ENCODE results near the gene MATK. TPM values are rescaled to one million over a fixed set of nuclear protein-coding genes. Genes with fewer than 3 reads are reported as not detected.

The MATK gene
- total RNA-seq, 8 experiments from 2014 or later = 0.29 to 1.8 (median 1.0) TPM

DNA sequence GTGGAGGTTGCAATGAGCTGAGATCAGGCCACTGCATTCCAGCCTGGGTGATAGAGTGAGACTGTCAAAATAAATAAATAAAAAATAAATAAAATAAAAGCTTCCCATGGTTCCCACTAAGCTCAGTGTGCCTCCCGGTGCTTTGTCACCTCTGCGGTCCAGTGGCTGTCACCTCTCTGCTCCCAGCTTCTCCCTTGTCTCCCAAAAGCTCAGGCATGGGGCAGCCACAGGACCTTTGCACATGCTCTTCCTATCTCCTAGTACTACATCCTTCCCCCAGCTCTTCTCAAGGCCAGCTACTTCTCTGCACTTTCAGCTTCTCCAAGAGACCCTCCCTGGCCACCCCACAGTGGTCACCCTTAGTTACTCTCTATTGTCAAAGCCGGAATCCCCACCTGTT lies 7.6 kb upstream of the MATK start:
- in situ Hi-C loops (cut with MboI; ENCODE audit: low pct_unique_long_range_greater_than_20kb in 2 of 9, low sequenced_read_pairs in 9 of 9, unreplicated experiment in 9 of 9) = no loop called here
- 40 to 95% (median 83%) methylated on average over 1 to 3 of the region's 3 CpGs; no CpG with 5 or more reads in 3 of the 10 experiments for WGBS, 10 experiments
- no peak for ATAC-seq (replicated peaks in 6 of 8)

DNA sequence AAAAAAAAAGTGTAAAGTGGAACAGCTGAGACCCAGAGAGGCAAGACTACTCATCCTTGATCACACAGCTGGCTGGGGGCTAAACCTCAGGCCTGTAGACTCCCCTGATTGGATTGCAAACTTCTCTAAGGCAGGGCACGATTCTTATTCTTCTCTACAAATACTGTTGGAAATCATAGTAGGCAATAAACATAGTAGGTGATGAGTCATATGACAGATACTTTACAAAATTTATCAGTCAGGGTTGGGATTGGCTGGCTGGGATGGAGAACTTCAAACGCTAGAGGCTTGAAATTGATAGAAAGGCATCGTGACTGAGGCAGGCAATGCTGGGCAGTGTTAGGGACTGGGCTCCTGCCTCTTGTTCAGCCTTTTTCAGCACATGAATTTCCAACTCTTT lies 5.9 kb upstream of the MATK start:
- no peak overlapping the region for H3K4me3 ChIP-seq
- no peaks in the 10 kb centered on the region for H3K4me1 ChIP-seq (replicated peaks in 1 of 2)
- H3K27ac ChIP-seq = no peak overlapping the region
- no peak for ATAC-seq (replicated peaks in 6 of 8)
- in situ Hi-C loops (cut with MboI; ENCODE audit: low pct_unique_long_range_greater_than_20kb in 2 of 9, low sequenced_read_pairs in 9 of 9, unreplicated experiment in 9 of 9) = no loop called here
- 0 to 90% (median 37%) methylated on average over 1 to 2 of the region's 3 CpGs; no CpG with 5 or more reads in 2 of the 10 experiments for WGBS, 10 experiments

More for the DNA sequence above, 7.6 kb upstream of the MATK start:
- no peaks in the 10 kb centered on the region for H3K4me1 ChIP-seq (replicated peaks in 1 of 2)
- H3K4me3 ChIP-seq = no peak overlapping the region
- no peak overlapping the region for H3K27ac ChIP-seq

DNA sequence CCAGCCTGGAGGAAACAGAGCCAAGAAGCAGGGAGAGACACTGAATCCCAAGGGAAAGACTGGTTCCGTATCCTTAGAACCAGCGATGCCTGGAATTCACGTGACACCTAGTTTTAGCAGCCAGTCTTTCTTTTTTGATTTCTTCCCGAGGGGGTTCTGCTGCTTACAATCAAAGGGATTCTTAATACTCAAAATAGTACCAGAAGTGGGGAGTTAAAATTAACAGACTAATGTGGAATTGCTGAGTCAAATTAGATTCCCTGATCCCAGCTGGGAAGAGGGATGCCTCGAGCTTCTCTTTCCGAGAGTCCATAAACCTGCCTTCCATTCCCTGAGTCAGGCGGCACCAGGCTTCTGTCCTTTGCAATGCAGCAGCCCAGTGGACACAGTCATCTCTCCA lies 4.8 kb upstream of the MATK start:
- Histone ChIP-seq H3K4me1 (replicated peaks in 1 of 2) (no peaks in the 10 kb centered on the region), H3K4me3 (no peak overlapping the region), H3K27ac (no peak overlapping the region)
- in situ Hi-C loops (cut with MboI; ENCODE audit: low pct_unique_long_range_greater_than_20kb in 2 of 9, low sequenced_read_pairs in 9 of 9, unreplicated experiment in 9 of 9) = no loop called here
- WGBS, 10 experiments = 20 to 100% (median 74%) methylated on average over 1 to 6 of the region's 7 CpGs; no CpG with 5 or more reads in 1 of the 10 experiments
- ATAC-seq (replicated peaks in 6 of 8) = no peak

DNA sequence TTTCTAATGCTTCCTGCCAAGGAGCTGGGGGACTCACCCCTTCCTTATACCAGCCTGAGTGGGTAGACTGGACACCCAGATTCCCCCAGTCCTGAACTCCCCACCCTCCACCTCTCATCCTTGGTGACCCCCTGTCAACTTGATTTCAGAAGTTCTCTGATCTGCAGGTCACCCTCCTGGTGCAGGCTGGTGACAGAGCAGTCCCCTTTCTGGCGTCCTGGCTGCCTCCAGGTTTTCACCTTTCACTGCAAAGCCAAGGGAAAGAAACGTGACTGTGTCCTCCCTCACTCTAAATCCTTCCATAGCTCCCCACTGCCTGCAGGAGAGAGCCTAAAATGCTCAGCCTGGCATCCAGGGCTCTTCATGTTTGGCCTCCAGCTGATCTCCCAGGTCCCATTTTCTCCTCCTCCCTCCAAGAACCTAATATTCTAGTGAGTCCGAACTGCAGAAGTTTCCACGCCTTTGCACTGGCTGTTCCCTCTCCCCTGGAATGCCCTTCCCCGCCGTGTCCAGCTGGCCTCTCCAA lies 4.1 kb upstream of the MATK start:
- 41 to 69% (median 53%) methylated on average over 3 to 6 of the region's 6 CpGs; no CpG with 5 or more reads in 6 of the 10 experiments for WGBS, 10 experiments
- in situ Hi-C loops (cut with MboI; ENCODE audit: low pct_unique_long_range_greater_than_20kb in 2 of 9, low sequenced_read_pairs in 9 of 9, unreplicated experiment in 9 of 9) = no loop called here
- ATAC-seq (replicated peaks in 6 of 8) = no peak
- H3K4me1 ChIP-seq (replicated peaks in 1 of 2) = no peaks in the 10 kb centered on the region
- H3K4me3 ChIP-seq = no peak overlapping the region
- no peak overlapping the region for H3K27ac ChIP-seq

DNA sequence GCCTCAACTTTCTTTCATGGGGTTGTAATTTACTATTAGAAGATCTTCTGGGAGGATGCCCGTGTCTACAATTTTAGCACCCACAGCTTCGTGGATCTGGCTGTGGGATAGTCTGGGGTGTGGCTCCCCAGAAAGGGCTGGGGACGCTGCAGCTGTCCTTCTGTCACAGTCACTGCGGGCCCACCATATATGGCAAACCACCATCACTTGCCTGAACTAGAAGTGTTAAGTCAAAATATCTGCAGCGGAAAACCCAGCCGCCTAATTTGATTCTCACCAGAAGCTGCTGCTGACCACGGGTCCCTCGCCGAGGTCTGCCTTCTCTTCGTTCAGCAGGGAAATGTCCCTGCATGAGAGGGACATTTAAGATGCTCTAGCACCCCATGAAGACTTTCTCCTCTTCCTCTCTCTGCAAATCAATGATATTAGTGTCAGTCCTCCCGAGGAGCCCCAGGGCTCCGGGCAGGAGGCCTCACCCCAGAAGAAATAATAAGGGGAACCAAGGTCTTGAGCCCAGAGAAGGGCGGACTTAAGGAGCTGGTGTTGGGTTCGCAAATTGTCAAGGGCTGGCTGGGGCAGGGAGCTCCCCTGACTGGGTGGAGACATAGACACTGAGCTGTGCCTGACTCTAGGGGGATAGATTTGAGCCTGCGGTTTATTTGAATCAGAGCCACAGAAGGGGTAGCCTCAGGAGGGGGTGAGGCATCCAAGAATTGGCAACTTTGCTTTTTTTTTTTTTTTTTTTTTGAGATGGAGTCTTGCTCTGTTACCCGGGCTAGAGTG lies 3.0 kb upstream of the MATK start:
- H3K4me3 ChIP-seq = no peak overlapping the region
- H3K4me1 ChIP-seq (replicated peaks in 1 of 2) = no peaks in the 10 kb centered on the region
- in situ Hi-C loops (cut with MboI; ENCODE audit: low pct_unique_long_range_greater_than_20kb in 2 of 9, low sequenced_read_pairs in 9 of 9, unreplicated experiment in 9 of 9) = no loop called here
- no peak for ATAC-seq (replicated peaks in 6 of 8)
- no peak overlapping the region for H3K27ac ChIP-seq
- 26 to 61% (median 43%) methylated on average over 3 to 11 of the region's 16 CpGs; no CpG with 5 or more reads in 3 of the 10 experiments for WGBS, 10 experiments

DNA sequence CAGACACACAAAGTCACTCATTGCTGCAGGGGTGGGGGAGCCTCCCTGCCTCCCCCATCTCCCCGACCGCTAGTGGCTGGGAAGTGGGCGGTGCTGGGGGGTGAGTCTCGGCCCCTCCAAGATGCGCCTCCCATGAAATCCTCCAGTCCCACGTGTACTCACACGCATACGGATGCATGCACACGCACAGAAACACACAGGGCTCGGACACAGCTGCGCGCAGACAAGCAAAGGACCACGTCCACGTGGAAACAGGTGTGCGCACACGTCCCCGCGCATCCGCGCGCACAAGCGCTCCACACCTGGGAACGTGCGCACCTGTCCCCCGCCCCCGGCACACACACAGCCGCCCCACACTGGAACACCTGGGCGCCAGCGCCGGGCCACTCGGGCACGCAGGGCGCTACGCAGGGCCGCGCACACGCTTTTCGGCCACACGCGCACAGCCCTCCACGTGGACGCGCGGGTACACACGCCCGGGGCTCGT lies 687 bp downstream of the MATK start:
- WGBS, 10 experiments = 0 to 16% methylated on average over 3 to 6 of the region's 47 CpGs; no CpG with 5 or more reads in 8 of the 10 experiments
- H3K4me3 ChIP-seq = peak overlapping the region; percentile 44 to 61 (median 51)
- H3K27ac ChIP-seq = no peak overlapping the region
- in situ Hi-C loops (cut with MboI; ENCODE audit: low pct_unique_long_range_greater_than_20kb in 2 of 9, low sequenced_read_pairs in 9 of 9, unreplicated experiment in 9 of 9) = no loop called here
- no peaks in the 10 kb centered on the region for H3K4me1 ChIP-seq (replicated peaks in 1 of 2)
- ATAC-seq (replicated peaks in 6 of 8) = peak in 7 of 8 experiments; percentile 15 to 40 (median 27)

DNA sequence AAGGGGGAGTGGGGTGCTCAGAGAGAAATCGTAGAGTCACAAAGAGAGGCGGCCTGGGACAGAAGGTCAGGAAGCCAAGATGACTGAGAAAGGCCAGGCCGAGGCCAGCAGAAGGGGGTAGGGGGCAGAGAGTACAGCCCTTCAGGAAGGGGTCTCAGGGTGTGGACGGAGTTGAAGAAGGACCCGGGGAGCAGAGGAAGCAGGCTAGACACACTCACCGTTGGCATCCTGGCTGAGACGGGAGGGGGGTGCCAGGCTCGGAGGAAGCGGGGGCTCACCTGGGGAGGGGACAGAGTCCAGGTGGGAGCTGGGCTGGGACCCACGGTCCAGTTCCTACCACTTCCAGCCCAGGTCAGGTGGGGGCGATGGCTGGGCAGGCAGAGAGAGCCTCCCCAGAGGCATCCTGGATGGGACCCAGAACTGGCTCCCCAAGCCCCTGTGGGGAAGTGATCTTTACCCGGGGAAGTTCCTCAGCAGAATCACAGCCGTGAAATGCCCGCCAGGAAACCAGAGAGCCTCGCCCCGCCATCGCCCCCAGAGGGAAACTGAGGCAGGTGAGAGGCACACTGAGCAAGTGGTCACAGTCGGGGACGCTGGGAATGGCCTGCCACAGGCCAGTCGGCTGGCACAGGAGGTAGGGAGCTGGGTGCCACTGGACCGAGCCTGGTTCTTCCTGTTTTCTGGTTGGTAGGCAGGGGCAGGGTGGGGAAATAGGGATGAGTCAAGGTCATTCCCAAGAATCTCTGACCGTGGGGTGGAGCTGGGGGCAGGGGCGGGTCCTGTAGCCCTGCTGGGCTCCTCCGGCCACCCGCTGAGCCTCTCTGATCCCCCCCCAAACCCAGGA lies 1.4 kb downstream of the MATK start:
- H3K4me1 ChIP-seq (replicated peaks in 1 of 2) = no peaks in the 10 kb centered on the region
- in situ Hi-C loops (cut with MboI; ENCODE audit: low pct_unique_long_range_greater_than_20kb in 2 of 9, low sequenced_read_pairs in 9 of 9, unreplicated experiment in 9 of 9) = no loop called here
- no peak overlapping the region for H3K27ac ChIP-seq
- peak overlapping the region in 1 of 5 donors; percentile 51 for H3K4me3 ChIP-seq
- ATAC-seq (replicated peaks in 6 of 8) = peak in 5 of 8 experiments; percentile 2 to 48 (median 8)
- 33 to 100% methylated on average over 1 of the region's 25 CpGs; no CpG with 5 or more reads in 8 of the 10 experiments for whole genome bisulfite sequencing, 10 experiments

DNA sequence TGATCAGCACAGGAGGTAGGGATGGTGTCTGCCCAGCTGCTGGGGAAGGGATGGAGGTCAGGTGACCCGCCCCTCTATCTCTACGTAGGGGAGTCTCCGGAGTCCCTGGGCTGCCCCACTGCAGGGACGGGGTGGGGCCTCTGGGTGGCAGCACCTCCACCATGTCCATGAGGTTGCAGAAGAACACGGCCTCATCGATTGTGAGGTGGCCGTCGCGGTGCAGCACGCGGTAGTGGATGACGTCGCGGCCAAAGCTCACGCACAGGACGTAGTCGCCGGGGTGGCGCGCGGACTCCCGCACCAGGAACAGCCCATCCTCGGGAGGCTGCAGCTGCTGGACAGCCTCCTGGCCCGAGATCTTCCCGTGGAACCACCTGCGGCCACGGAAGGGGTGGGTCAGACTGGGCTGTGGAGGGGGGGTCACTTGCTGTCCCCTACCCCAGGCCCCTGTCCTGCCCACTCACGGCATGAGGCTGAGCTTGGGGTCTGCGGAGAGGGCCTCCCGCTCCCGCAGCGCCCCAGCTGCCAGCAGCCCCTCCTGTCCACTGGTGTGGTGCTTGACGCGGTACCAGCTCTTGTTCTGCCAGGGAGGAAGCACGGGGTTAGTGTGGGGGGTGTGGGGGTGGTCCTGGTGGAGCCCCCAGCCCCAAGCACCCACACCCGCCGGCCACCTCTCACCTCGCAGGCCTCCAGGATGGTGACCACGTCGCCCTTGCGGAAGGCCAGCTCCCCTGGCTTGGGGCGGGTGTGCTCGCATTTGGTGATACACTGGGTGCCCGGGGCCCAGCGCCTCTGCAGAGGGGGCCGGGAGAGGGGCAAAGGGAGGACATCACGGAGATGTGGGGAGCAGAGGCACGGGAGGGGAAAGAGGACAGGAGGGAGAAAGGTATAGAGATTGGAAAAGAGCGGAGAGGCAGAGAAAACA lies 2.3 kb downstream of the MATK start:
- Histone ChIP-seq H3K4me1 (replicated peaks in 1 of 2) (no peaks in the 10 kb centered on the region), H3K27ac (peak overlapping the region in 1 of 2 donors; percentile 26), H3K4me3 (peak overlapping the region in 1 of 5 donors; percentile 51)
- in situ Hi-C loops (cut with MboI; ENCODE audit: low pct_unique_long_range_greater_than_20kb in 2 of 9, low sequenced_read_pairs in 9 of 9, unreplicated experiment in 9 of 9) = no loop called here
- 25 to 74% methylated on average over 4 to 7 of the region's 49 CpGs; no CpG with 5 or more reads in 8 of the 10 experiments for WGBS, 10 experiments
- peak in 4 of 8 experiments; percentile 21 to 62 (median 50) for ATAC-seq (replicated peaks in 6 of 8)

DNA sequence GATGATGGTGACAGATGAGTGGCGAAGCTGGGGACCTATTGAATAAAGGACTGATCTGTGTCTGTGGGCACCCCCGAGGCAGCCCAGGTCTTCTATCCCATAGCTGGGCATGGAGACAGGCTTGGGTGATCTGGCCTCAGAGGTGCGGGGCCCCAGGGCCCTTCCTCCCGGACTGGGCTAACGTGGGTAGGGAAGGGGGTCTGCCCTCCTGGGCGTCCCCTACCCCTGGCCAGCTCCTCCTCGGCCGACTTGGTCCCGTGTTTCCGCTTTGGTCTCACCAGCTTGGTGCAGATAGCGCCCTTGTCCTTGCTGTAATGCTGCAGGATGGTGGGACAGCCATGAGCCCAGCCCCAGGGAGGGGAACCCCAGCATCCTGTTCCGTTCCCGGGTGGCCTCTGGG lies 3.3 kb downstream of the MATK start:
- Histone ChIP-seq H3K27ac (no peak overlapping the region), H3K4me1 (replicated peaks in 1 of 2) (no peaks in the 10 kb centered on the region), H3K4me3 (no peak overlapping the region)
- 77% methylated on average over 11 of the region's 13 CpGs; no CpG with 5 or more reads in 9 of the 10 experiments for WGBS, 10 experiments
- in situ Hi-C loops (cut with MboI; ENCODE audit: low pct_unique_long_range_greater_than_20kb in 2 of 9, low sequenced_read_pairs in 9 of 9, unreplicated experiment in 9 of 9) = no loop called here
- no peak for ATAC-seq (replicated peaks in 6 of 8)

DNA sequence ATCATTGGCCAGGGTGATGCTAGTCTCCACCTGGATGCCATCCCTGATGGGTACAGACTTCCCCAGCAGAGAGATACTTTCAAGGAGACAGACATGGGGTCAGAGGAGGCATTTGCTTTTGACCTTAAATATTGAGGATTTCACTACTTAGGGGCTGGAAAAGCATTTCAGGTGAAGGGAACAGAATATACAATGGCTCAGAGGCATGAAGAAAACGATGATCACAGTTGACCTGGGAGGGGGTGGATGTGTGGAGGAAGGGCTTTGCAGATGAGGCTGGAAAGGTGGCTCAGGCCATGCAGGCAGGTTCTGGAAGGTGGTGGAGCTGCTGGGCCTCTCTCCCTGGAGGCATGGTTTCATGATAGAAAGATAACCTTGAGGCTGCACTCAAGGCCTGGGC lies 3.9 kb downstream of the MATK start:
- no peak overlapping the region for H3K4me3 ChIP-seq
- no peak overlapping the region for H3K27ac ChIP-seq
- no peak for ATAC-seq (replicated peaks in 6 of 8)
- H3K4me1 ChIP-seq (replicated peaks in 1 of 2) = no peaks in the 10 kb centered on the region
- in situ Hi-C loops (cut with MboI; ENCODE audit: low pct_unique_long_range_greater_than_20kb in 2 of 9, low sequenced_read_pairs in 9 of 9, unreplicated experiment in 9 of 9) = no loop called here
- 67 to 86% methylated on average over 1 of the region's 1 CpG; no CpG with 5 or more reads in 8 of the 10 experiments for WGBS, 10 experiments

DNA sequence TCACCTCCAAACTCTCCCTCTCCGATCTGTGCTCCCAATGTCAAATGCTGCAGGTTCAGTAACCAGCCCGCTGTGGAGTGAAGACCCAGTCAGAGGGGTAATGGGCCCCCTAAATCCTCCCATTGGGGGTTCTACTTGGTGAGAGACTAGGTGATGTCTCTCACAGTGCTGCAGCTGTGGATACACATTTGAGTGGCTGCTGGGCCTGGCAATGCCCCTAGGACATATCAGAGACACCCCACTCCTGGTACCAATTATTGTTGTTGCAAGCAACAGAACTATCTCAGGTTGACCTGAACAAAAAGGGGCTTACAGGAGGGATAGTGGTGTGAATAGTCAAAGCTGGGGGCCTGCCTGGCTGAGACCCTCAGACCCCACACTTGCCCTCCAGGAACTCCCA lies 4.6 kb downstream of the MATK start:
- Histone ChIP-seq H3K27ac (no peak overlapping the region), H3K4me1 (replicated peaks in 1 of 2) (no peaks in the 10 kb centered on the region), H3K4me3 (no peak overlapping the region)
- in situ Hi-C loops (cut with MboI; ENCODE audit: low pct_unique_long_range_greater_than_20kb in 2 of 9, low sequenced_read_pairs in 9 of 9, unreplicated experiment in 9 of 9) = no loop called here
- 100% methylated on average over 2 of the region's 2 CpGs; no CpG with 5 or more reads in 9 of the 10 experiments for WGBS, 10 experiments
- ATAC-seq (replicated peaks in 6 of 8) = no peak

DNA sequence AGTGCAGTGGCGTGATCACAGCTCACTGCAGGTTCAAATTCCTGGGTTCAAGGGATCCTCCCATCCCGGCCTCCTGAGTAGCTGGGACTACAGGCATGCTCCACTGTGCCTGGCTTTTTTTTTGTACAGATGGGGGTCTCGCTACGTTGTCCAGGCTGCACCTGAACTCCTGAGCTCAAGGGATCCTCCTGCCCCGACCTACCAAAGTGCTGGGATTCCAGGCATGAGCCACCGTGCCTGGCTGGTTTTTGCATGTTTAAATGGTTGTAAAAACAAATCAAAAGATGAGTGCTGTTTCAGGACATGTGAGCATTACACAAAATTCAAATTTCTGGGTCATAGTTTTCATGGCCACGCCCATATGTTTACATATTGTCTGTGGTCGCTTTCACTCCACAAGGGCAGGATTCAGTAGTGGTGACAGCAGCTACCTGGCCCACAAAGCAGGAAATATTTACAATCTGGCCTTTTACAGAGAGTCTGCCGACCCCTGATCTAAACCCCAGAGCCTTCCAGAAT lies 5.3 kb downstream of the MATK start:
- peak in 2 of 8 experiments; percentile 43 to 53 for ATAC-seq (replicated peaks in 6 of 8)
- H3K4me3 ChIP-seq = no peak overlapping the region
- in situ Hi-C loops (cut with MboI; ENCODE audit: low pct_unique_long_range_greater_than_20kb in 2 of 9, low sequenced_read_pairs in 9 of 9, unreplicated experiment in 9 of 9) = no loop called here
- no peak overlapping the region for H3K27ac ChIP-seq
- no peaks in the 10 kb centered on the region for H3K4me1 ChIP-seq (replicated peaks in 1 of 2)
- WGBS, 10 experiments = 20 to 100% (median 82%) methylated on average over 1 to 8 of the region's 9 CpGs

Data from motor neuron (in vitro differentiated cells).